ENCODE results near the gene KDM2B.

DNA sequence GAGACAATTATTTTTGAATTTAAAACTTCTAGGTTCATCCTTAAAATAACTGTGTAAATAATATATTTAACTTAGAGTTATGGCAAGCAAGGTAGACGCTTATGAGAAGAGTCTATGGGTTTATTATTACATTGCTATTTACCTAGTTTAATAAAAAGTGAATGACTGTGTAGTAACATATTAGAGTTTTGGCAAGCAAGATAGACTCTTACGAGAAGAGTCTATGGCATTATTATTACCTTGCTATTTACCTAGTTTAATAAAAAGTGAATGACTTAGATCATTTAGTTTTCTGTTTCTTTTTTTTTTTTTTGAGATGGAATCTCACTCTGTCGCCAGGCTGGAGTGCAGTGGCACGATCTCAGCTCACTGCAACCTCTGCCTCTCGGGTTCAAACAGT is 177.1 kb downstream of the KDM2B start:
- TF ChIP-seq, protein P1, sequence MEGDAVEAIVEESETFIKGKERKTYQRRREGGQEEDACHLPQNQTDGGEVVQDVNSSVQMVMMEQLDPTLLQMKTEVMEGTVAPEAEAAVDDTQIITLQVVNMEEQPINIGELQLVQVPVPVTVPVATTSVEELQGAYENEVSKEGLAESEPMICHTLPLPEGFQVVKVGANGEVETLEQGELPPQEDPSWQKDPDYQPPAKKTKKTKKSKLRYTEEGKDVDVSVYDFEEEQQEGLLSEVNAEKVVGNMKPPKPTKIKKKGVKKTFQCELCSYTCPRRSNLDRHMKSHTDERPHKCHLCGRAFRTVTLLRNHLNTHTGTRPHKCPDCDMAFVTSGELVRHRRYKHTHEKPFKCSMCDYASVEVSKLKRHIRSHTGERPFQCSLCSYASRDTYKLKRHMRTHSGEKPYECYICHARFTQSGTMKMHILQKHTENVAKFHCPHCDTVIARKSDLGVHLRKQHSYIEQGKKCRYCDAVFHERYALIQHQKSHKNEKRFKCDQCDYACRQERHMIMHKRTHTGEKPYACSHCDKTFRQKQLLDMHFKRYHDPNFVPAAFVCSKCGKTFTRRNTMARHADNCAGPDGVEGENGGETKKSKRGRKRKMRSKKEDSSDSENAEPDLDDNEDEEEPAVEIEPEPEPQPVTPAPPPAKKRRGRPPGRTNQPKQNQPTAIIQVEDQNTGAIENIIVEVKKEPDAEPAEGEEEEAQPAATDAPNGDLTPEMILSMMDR (IDR thresholded peaks at IDR 0.05), result no peak
- no peak for TF ChIP-seq POLR2A (IDR thresholded peaks at IDR 0.05)

Data from breast epithelium (tissue), 3 donors.